Loucy (cell line): ENCODE measurements around the gene ZBTB20.
"Not testable (repeated sequence)": the region's sequence is repeated elsewhere in the genome, so short reads cannot be mapped to it uniquely, and the experiment has no call there.

Experiments
- H2AFZ ChIP-seq: fragments of 200-600 bp; sonication (generic); 2 replicates; pipeline ENCODE4 v1.6.0; 2016; ENCODE audit warnings: antibody characterized with exemption, mild to moderate bottlenecking, low read length, moderate library complexity
- H3F3A ChIP-seq: fragments of 200-600 bp; 2 replicates; pipeline ENCODE4 v1.6.0; 2016; ENCODE audit warnings: antibody characterized with exemption, low read depth, mild to moderate bottlenecking
- H3K27me3 ChIP-seq: fragments of 200-600 bp; sonication (generic); 2 replicates; pipeline ENCODE4 v1.6.1; 2014; ENCODE audit warnings: low read length, mild to moderate bottlenecking; ENCODE audit not compliant: insufficient read depth, poor library complexity, severe bottlenecking
- H3K36me3 ChIP-seq: fragments of 200-600 bp; sonication (generic); 2 replicates; pipeline ENCODE4 v1.6.1; 2016; ENCODE audit warnings: low read length; ENCODE audit not compliant: insufficient read depth
- H3K4me1 ChIP-seq: fragments of 200-600 bp; sonication (generic); 2 replicates; pipeline ENCODE4 v1.5.1; 2014; ENCODE audit warnings: low read length, mild to moderate bottlenecking; ENCODE audit not compliant: insufficient read depth, poor library complexity, severe bottlenecking
- H3K4me2 ChIP-seq: fragments of 200-600 bp; sonication (generic); 2 replicates; pipeline ENCODE4 v1.6.0; 2014; ENCODE audit warnings: antibody characterized with exemption, low read length, low read depth, mild to moderate bottlenecking; ENCODE audit not compliant: poor library complexity, severe bottlenecking
- H3K4me3 ChIP-seq: fragments of 200-600 bp; sonication (generic); 2 replicates; pipeline ENCODE4 v1.5.1; 2014; ENCODE audit warnings: low read length, mild to moderate bottlenecking, mixed read lengths; ENCODE audit not compliant: poor library complexity, severe bottlenecking
- H3K79me2 ChIP-seq: fragments of 200-600 bp; sonication (generic); 2 replicates; pipeline ENCODE4 v1.6.1; 2014; ENCODE audit warnings: low read length; ENCODE audit not compliant: insufficient read depth
- H3K9ac ChIP-seq: fragments of 200-600 bp; sonication (generic); 2 replicates; pipeline ENCODE4 v1.6.0; 2014; ENCODE audit warnings: mild to moderate bottlenecking, low read depth, low read length, moderate library complexity; ENCODE audit not compliant: poor library complexity, severe bottlenecking
- H3K9me2 ChIP-seq: fragments of 200-600 bp; sonication (generic); replicated peaks from 2 replicates; pipeline ENCODE4 v1.6.1; 2016; ENCODE audit warnings: low read depth, low read length, mixed read lengths
- H3K9me3 ChIP-seq: fragments of 200-600 bp; sonication (generic); 2 replicates; pipeline ENCODE4 v1.6.1; 2014; ENCODE audit warnings: mild to moderate bottlenecking, antibody characterized with exemption, low read length, low read depth; ENCODE audit not compliant: insufficient read depth
- H4K20me1 ChIP-seq: fragments of 200-600 bp; sonication (generic); 2 replicates; pipeline ENCODE4 v1.6.0; 2014; ENCODE audit warnings: antibody characterized with exemption, low read length, mild to moderate bottlenecking; ENCODE audit not compliant: insufficient read depth, poor library complexity, severe bottlenecking
- CTCF ChIP-seq: fragments of 200-600 bp; sonication (generic); conservative IDR thresholded peaks from 2 replicates; pipeline ENCODE4 v1.5.1; 2014; ENCODE audit warnings: mild to moderate bottlenecking, antibody characterized with exemption, low read length
- EZH2phosphoT487 ChIP-seq: fragments of 200-600 bp; IDR thresholded peaks from 2 replicates; pipeline ENCODE4 v1.6.1; 2018; ENCODE audit warnings: antibody characterized with exemption, mild to moderate bottlenecking, moderate library complexity, borderline replicate concordance

The ZBTB20 gene

DNA sequence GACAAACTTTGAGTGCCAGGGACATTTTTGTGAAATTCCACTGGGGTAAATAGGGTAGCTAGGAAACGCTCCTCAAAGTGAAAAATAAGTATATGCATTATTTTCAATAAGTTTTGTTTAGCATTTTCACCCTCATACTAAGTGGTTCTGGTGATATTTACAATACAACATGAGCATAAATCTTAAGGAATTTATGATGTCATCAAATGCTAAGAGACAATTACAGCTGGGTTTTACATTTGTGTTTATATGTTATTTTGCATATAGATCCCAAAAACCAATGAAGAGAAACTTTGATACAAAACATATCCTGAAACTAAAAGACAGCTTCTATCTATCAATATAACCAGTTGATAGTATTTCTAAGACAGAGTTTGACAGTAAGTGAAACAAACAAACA is 323.1 kb downstream of the ZBTB20 start:
- Histone ChIP-seq H3K36me3 (no peaks in the 10 kb centered on the region), H2AFZ (no peak overlapping the region), H3K27me3 (no peaks in the 10 kb centered on the region), H3K4me2 (no peak overlapping the region), H3K9me2 (no peaks in the 10 kb centered on the region), H3K9ac (no peak overlapping the region), H3K79me2 (no peaks in the 10 kb centered on the region), H3K4me3 (no peak overlapping the region), H4K20me1 (no peaks in the 10 kb centered on the region), H3F3A (no peaks in the 10 kb centered on the region), H3K4me1 (peaks cover 12% of the 10 kb centered on the region), H3K9me3 (no peaks in the 10 kb centered on the region)
- TF ChIP-seq CTCF = no peak
- TF ChIP-seq EZH2phosphoT487 = no peak

DNA sequence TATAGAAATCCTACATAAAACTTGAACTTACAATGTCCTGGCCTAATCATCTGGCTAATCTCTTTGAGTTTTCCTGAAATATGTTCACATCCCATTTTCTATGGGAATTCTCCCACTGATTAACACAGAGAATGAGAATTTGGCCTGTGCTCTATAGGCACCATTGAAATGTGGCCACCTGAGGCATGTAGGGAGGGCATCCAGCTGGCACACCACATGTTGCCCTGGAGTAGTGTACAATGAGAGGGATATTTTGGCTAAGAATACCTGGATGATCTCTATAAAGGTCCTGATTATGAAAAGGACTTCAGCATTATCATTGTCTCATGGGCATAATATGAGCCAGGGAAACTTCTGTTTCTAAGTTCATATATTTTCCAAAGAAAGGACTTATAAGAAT is 324.0 kb downstream of the ZBTB20 start:
- H3K27me3 ChIP-seq = no peaks in the 10 kb centered on the region
- H3F3A ChIP-seq = no peaks in the 10 kb centered on the region
- no peak overlapping the region for H2AFZ ChIP-seq
- H3K4me3 ChIP-seq = no peak overlapping the region
- H3K9ac ChIP-seq = no peak overlapping the region
- TF ChIP-seq CTCF = no peak
- no peak for TF ChIP-seq EZH2phosphoT487
- no peaks in the 10 kb centered on the region for H3K9me2 ChIP-seq
- no peaks in the 10 kb centered on the region for H3K36me3 ChIP-seq
- H3K4me2 ChIP-seq = no peak overlapping the region
- H3K79me2 ChIP-seq = no peaks in the 10 kb centered on the region
- peaks cover 3% of the 10 kb centered on the region for H3K4me1 ChIP-seq
- no peaks in the 10 kb centered on the region for H4K20me1 ChIP-seq
- no peaks in the 10 kb centered on the region for H3K9me3 ChIP-seq

DNA sequence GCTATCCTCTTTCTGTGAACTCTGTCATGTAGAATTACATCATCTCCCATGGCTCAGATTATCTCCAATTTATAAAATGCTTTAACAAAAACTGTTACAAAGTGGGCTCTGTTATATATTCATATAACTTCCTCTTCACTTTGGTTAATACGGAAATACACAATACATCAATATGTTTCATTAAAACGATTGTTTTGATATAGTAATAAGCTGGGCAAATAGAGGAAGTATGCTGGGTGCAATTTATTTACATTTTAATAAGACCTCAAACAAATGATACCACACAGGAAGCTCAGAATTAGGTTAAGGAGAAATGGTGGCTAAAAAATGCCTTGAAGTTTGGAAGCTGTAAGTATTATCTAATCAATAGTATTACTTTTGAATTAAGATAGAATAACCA is 331.0 kb downstream of the ZBTB20 start:
- Histone ChIP-seq H3K4me2 (no peak overlapping the region), H4K20me1 (no peaks in the 10 kb centered on the region), H3K4me1 (peaks cover 9% of the 10 kb centered on the region), H3K27me3 (no peaks in the 10 kb centered on the region), H3K9me3 (no peaks in the 10 kb centered on the region), H3K4me3 (no peak overlapping the region), H3K9me2 (no peaks in the 10 kb centered on the region), H3K36me3 (no peaks in the 10 kb centered on the region; the same call in 1 of the 2 replicates), H2AFZ (no peak overlapping the region), H3K79me2 (no peaks in the 10 kb centered on the region), H3F3A (no peaks in the 10 kb centered on the region), H3K9ac (no peak overlapping the region)
- TF ChIP-seq EZH2phosphoT487 = no peak
- TF ChIP-seq CTCF = no peak

- H3K9ac ChIP-seq, H3K27me3 ChIP-seq, H3K4me2 ChIP-seq, H3K36me3 ChIP-seq, H3K9me3 ChIP-seq, H3K79me2 ChIP-seq, H3K9me2 ChIP-seq, H4K20me1 ChIP-seq, H3F3A ChIP-seq, H2AFZ ChIP-seq, H3K4me3 ChIP-seq: not testable (repeated sequence)
- peaks cover 18% of the 10 kb centered on the region for H3K4me1 ChIP-seq
These were observed 334.4 kb downstream of the ZBTB20 start for GRCh38 chr3:114812541-114813238.
